Stimulated activated CD4-positive, alpha-beta T cell treated with anti-CD3 and anti-CD28 coated beads, TNF-alpha, amount 100 ng/mL, for 24 hours (primary cell): Measurements from ENCODE around the gene MGAT5B.
A peak's percentile ranks its signal among the peaks of the same experiment; 100 is the strongest.
"Not testable (repeated sequence)": the region's sequence is repeated elsewhere in the genome, so short reads cannot be mapped to it uniquely, and the experiment has no call there.

Experiments used
- DNase-seq, 3 experiments: peaks; one replicate each; pipeline ENCODE4 v3.0.0-alpha.2; 2020; ENCODE audit warnings: low read depth in 3 of 3

MGAT5B gene

GRCh38 chr17:76868176-76868668 lies at the start of gene MGAT5B:
MGAT5B (plus strand) TSS chr17:76868404; CDS start chr17:76869030, 626 bp downstream.
- DNase-seq = peak; percentile 46 to 76 (median 64)

- DNase-seq = no peak
Measured at GRCh38 chr17:76820039-76820438, 48.2 kb upstream of the MGAT5B start.

GRCh38 chr17:76820561-76820960 lies 47.6 kb upstream of the MGAT5B start:
- no peak for DNase-seq

- DNase-seq = no peak
Measured at GRCh38 chr17:76822184-76822778, 45.9 kb upstream of the MGAT5B start.

- no peak for DNase-seq
Measured at GRCh38 chr17:76824093-76824492, 44.1 kb upstream of the MGAT5B start.

GRCh38 chr17:76826330-76827068 lies 41.7 kb upstream of the MGAT5B start:
- DNase-seq = peak in 1 of 3 experiments; percentile 1

- no peak for DNase-seq
Measured at GRCh38 chr17:76827736-76828135, 40.5 kb upstream of the MGAT5B start.

GRCh38 chr17:76830987-76831715 lies 37.1 kb upstream of the MGAT5B start:
- no peak for DNase-seq

GRCh38 chr17:76833034-76833644 lies 35.1 kb upstream of the MGAT5B start:
- DNase-seq = no peak

GRCh38 chr17:76833747-76834146 lies 34.5 kb upstream of the MGAT5B start:
- no peak for DNase-seq

- no peak for DNase-seq
Measured at GRCh38 chr17:76834870-76835269, 33.3 kb upstream of the MGAT5B start.

GRCh38 chr17:76840443-76840767 lies 27.8 kb upstream of the MGAT5B start:
- DNase-seq = no peak

- DNase-seq = no peak
Measured at GRCh38 chr17:76840884-76841775, 27.1 kb upstream of the MGAT5B start.

- no peak for DNase-seq
Measured at GRCh38 chr17:76841776-76842405, 26.3 kb upstream of the MGAT5B start.

- not testable (repeated sequence) for DNase-seq
Measured at GRCh38 chr17:76843068-76843467, 25.1 kb upstream of the MGAT5B start.

GRCh38 chr17:76843703-76844484 lies 24.3 kb upstream of the MGAT5B start:
- no peak for DNase-seq

- no peak for DNase-seq
Measured at GRCh38 chr17:76844485-76844829, 23.7 kb upstream of the MGAT5B start.

- DNase-seq = no peak
Measured at GRCh38 chr17:76844846-76845245, 23.4 kb upstream of the MGAT5B start.

- DNase-seq = no peak
Measured at GRCh38 chr17:76845541-76846017, 22.6 kb upstream of the MGAT5B start.

GRCh38 chr17:76847031-76847430 lies 21.2 kb upstream of the MGAT5B start:
- DNase-seq = no peak
